MCF 10A (cell line): ENCODE measurements around the gene IFT172. TPM values are rescaled to one million over a fixed set of nuclear protein-coding genes. Genes with fewer than 3 reads are reported as not detected.

ENCODE experiments used
- BruUV-seq: library from RNA; stranded (reverse); fragments of 400-500 nt; replicated peaks from 2 replicates; lab custom pipeline; 2021; lab: Mats Ljungman, UMichigan
- CTCF ChIA-PET: fragments of 300-600 bp; sonication (Branson Sonifier 250); formaldehyde crosslinking; extraction: SDS; loops from one replicate; lab custom pipeline; 2021; ENCODE audit warnings: antibody characterized with exemption, inconsistent platforms; lab: Yijun Ruan, JAX
- POLR2A ChIA-PET: fragments of 300-600, 350-650 bp; sonication (Branson Sonifier 250); formaldehyde crosslinking; extraction: SDS; loops from one replicate; lab custom pipeline; 2020; ENCODE audit warnings: antibody characterized with exemption, inconsistent platforms; lab: Yijun Ruan, JAX
- DNase-seq: peaks from one replicate; pipeline ENCODE4 v3.0.0-alpha.2; 2018; ENCODE audit not compliant: unreplicated experiment
- H3K27ac Mint-ChIP-seq: one replicate; pipeline ENCODE4 v1.8.0; 2022; ENCODE audit warnings: mild to moderate bottlenecking, low read depth, mixed read lengths; ENCODE audit not compliant: unreplicated experiment
- H3K27me3 Mint-ChIP-seq: one replicate; pipeline ENCODE4 v1.8.0; 2022; ENCODE audit warnings: mixed read lengths; ENCODE audit not compliant: insufficient read depth, unreplicated experiment
- H3K36me3 Mint-ChIP-seq: one replicate; pipeline ENCODE4 v1.8.0; 2022; ENCODE audit warnings: mild to moderate bottlenecking, moderate library complexity, mixed read lengths; ENCODE audit not compliant: insufficient read depth, unreplicated experiment
- H3K4me1 Mint-ChIP-seq: one replicate; pipeline ENCODE4 v1.8.0; 2022; ENCODE audit warnings: mixed read lengths; ENCODE audit not compliant: insufficient read depth, unreplicated experiment
- H3K4me3 Mint-ChIP-seq: one replicate; pipeline ENCODE4 v1.8.0; 2022; ENCODE audit warnings: mild to moderate bottlenecking, moderate library complexity, mixed read lengths; ENCODE audit not compliant: unreplicated experiment
- H3K9me3 Mint-ChIP-seq: one replicate; pipeline ENCODE4 v1.8.0; 2022; ENCODE audit warnings: mixed read lengths; ENCODE audit not compliant: unreplicated experiment
- CTCF ChIP-seq: fragments of 200-600 bp; IDR thresholded peaks from one replicate; pipeline ENCODE4 v1.8.0; 2022; ENCODE audit warnings: antibody characterized with exemption, mild to moderate bottlenecking; ENCODE audit not compliant: unreplicated experiment
- intact Hi-C: fragments of 100-400 bp; cut with micrococcal nuclease; formaldehyde crosslinking; loops from 2 replicates; pipeline ENCODE4 v1.14.1; 2022
- total RNA-seq: library from RNA; stranded (reverse); gene quantifications from 2 replicates; pipeline ENCODE4 v1.2.3, GENCODE V29; 2022

IFT172 gene
- total RNA-seq, 1 experiment from 2014 or later, result 22.3 TPM

- H3K9me3 Mint-ChIP-seq, result peaks cover 5% of the 10 kb centered on the region
- CTCF ChIA-PET, result interaction anchor here (0.6 kb wide), 1 partner anchor 1369 kb away, joined by 3 read pairs; no protein-coding TSS in a partner anchor
Measured at GRCh38 chr2:27531983-27532382, 42.4 kb upstream of the IFT172 start.

GRCh38 chr2:27527182-27527581, 37.6 kb upstream of the IFT172 start:
- DNase-seq, result peak; percentile 20
- H3K4me3 Mint-ChIP-seq, result no peak overlapping the region
- peaks cover 5% of the 10 kb centered on the region for H3K9me3 Mint-ChIP-seq
- BruUV-seq, result no TSS peak
- ChIA-PET POLR2A (interaction anchor here (0.6 to 0.7 kb wide), 2 partner anchors 18 to 39 kb away, joined by 3 read pairs; no protein-coding TSS in a partner anchor), CTCF (interaction anchor here (1.5 kb wide), 1 partner anchor 14 kb away, joined by 3 read pairs; no protein-coding TSS in a partner anchor)
- no peaks in the 10 kb centered on the region for H3K36me3 Mint-ChIP-seq
- H3K27ac Mint-ChIP-seq, result no peak overlapping the region
- TF ChIP-seq CTCF, result no peak
- H3K27me3 Mint-ChIP-seq, result no peaks in the 10 kb centered on the region
- intact Hi-C loops, result no loop called here
- peaks cover 4% of the 10 kb centered on the region for H3K4me1 Mint-ChIP-seq

More at GRCh38 chr2:27531983-27532382, 42.4 kb upstream of the IFT172 start:
- no peak for DNase-seq
- H3K4me1 Mint-ChIP-seq, result peaks cover 4% of the 10 kb centered on the region
- no peaks in the 10 kb centered on the region for H3K36me3 Mint-ChIP-seq
- intact Hi-C loops, result no loop called here
- H3K4me3 Mint-ChIP-seq, result no peak overlapping the region
- BruUV-seq, result no TSS peak
- no peak for TF ChIP-seq CTCF
- no peak overlapping the region for H3K27ac Mint-ChIP-seq
- POLR2A ChIA-PET, result no interaction called here
- peaks cover 4% of the 10 kb centered on the region for H3K27me3 Mint-ChIP-seq

- BruUV-seq, result no TSS peak
- H3K36me3 Mint-ChIP-seq, result no peaks in the 10 kb centered on the region
- no peaks in the 10 kb centered on the region for H3K9me3 Mint-ChIP-seq
- ChIA-PET CTCF (no interaction called here), POLR2A (no interaction called here)
- peaks cover 4% of the 10 kb centered on the region for H3K4me1 Mint-ChIP-seq
- H3K27ac Mint-ChIP-seq, result no peak overlapping the region
- H3K27me3 Mint-ChIP-seq, result no peaks in the 10 kb centered on the region
- intact Hi-C loops, result no loop called here
- peak; percentile 25 for DNase-seq
- no peak overlapping the region for H3K4me3 Mint-ChIP-seq
- no peak for TF ChIP-seq CTCF
Measured at GRCh38 chr2:27522400-27522945, 32.9 kb upstream of the IFT172 start.

GRCh38 chr2:27520316-27520715, 30.8 kb upstream of the IFT172 start:
- ChIA-PET POLR2A (interaction anchor here (0.5 kb wide), 1 partner anchor 1119 kb away, joined by 3 read pairs; no protein-coding TSS in a partner anchor), CTCF (no interaction called here)
- TF ChIP-seq CTCF, result no peak
- no TSS peak for BruUV-seq
- no peak for DNase-seq
- H3K36me3 Mint-ChIP-seq, result no peaks in the 10 kb centered on the region
- no peak overlapping the region for H3K4me3 Mint-ChIP-seq
- intact Hi-C loops, result no loop called here
- H3K9me3 Mint-ChIP-seq, result no peaks in the 10 kb centered on the region
- no peak overlapping the region for H3K27ac Mint-ChIP-seq
- no peaks in the 10 kb centered on the region for H3K4me1 Mint-ChIP-seq
- no peaks in the 10 kb centered on the region for H3K27me3 Mint-ChIP-seq
